Fibroblast of peridontal ligament (primary cell): ENCODE measurements around the gene PAX3.
"Not testable (repeated sequence)": the region's sequence is repeated elsewhere in the genome, so short reads cannot be mapped to it uniquely, and the experiment has no call there.

ENCODE experiments used
- DNase-seq: peaks from one replicate; pipeline ENCODE4 v3.0.0-alpha.2; 2010; ENCODE audit errors: extremely low read depth

PAX3 gene

GRCh38 chr2:222214885-222215284 lies 83.9 kb downstream of the PAX3 start:
- DNase-seq = no peak

DNA sequence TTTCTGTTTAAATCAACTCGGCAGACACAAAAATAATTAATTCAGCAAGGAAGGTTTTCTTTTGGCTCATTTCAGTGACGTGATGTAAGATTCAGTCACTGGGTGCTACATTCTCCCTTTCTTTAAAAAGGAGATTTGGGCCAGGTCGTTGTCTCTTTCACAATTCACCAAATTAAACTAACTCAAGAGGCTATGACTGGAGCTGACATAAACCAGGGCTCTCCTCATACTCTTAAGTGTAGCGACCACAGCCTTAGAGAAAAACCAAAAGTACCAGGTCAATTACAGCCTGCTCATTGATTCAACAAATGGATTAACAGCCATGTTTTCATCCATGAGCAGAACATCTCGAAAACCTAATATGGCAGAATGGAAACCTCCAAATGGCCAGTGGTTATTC lies 85.7 kb downstream of the PAX3 start:
- no peak for DNase-seq

DNA sequence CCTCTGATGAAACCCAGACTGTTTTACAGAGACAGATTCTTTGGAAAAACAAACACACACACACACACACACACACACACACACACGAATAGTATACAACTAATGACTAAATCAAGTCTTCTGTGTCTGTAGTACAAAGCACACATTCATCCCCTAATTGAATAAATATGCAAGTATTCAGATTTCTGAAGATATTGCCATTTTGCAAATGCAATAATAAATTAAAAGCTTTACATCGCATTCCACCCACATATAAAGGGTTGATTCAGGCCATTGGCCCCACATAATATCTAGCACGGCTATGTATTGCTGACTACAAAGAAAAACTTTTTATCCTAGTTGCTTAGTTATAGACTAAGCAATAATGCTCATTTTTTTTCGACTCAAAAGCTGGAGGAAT lies 86.2 kb downstream of the PAX3 start:
- no peak for DNase-seq

DNA sequence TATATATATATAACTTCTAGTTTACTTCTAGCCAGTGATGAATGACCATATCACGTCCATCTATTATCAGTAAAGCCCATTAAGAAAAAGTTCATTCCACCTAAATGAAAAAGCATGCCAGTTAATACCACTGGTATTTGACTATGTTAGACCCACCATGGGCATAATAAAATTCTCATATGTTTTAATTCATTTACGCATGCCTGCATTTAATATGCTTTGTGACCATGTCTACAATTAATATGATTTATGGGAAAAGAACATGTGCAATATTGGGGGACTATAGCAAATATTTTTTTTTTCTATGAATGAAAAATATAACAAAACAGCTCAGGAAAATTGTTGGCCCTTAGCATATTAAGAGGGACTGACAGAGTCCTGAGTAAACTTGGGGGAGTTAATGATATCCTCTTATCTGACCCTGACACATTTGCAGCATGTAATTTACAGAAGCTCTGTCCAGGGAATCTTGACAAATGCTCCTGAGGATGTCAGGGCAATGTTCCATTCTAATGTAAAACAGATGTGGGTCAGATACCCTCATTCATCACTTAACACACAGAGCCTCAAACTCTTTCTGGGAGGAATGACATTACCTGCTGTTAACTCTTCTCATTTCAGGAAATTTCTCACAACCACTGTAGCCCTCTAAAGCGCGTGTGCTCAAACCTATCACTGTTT lies 90.6 kb downstream of the PAX3 start:
- no peak for DNase-seq

DNA sequence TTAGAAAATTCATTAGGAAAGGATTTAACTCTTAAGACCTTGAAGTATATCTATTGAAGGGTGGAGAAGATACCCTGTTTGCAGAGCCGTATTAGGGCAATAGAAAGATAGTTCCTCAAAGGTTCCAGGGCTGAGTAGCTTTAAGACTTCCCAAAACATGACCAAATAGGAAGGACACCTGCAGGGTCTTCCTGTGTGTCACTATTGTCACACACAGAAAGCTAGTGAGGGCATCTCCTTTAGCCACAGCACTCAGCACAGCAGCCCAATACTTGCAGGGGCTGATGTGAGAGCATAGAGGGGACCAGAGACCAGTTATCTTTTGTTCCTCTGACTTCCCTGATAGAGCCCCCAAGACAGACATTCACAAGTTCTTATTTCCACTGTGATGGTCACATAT lies 93.7 kb downstream of the PAX3 start:
- DNase-seq = no peak

- DNase-seq = no peak
Measured at GRCh38 chr2:222203041-222203440, 95.8 kb downstream of the PAX3 start.

DNA sequence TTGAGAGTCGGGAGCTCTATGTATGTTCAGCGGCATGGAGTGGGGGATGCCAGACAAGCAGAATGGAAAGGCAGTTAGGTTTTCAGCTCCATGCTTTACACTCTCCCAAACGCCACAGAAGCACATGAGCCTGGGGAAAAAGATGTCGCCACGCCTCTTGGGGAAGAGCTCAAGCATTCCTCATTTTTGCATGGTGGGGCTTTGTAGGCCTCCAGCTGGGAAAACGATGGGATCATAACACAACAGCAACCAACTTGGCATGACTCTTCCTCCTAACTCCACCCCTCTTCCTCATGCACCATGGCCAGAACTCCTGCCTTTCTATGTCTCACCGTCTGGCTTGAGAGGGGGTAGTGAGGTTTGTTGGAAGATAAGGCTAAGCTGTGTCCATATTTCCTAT lies 102.6 kb downstream of the PAX3 start:
- DNase-seq = no peak

DNA sequence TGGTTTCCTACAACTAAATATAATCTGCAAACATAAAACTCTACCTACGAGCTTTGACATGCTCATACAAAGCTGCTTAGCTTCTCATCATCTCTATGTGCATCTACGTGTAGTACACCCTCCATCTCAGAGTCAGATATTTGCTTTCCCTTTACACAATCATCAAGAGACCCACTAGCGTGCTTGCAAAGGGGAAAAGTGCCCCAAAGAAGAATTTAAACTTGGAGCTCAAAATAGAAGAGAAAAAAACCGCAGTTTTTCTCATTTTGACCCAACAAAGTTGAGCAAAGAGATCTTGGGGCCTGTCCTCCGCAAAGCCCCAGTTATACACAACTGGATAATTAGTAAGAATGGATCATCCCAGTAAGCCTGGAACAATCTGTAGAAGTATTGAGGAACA lies 104.1 kb downstream of the PAX3 start:
- DNase-seq = no peak

- no peak for DNase-seq
Measured at GRCh38 chr2:222193328-222193983, 105.3 kb downstream of the PAX3 start.

DNA sequence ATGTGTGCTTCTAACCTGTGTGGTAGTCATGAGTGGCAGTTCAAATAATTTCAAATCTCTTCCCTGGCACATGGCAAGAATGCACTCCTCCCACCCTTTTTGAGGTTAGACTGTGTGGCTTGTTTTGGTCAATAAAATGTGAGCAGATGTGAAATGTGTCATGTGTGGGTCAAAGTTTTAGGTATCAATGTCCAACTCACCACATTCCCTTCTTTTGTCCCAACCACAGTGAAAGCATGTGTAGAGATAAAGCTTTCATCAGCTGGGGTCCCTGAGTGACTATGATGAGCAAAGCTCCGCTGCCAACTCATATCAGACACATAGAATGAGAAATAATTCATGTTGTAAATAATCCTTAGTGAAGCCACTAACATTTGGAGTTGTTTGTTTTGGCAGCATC lies 118.2 kb downstream of the PAX3 start:
- no peak for DNase-seq

- DNase-seq = no peak
Measured at GRCh38 chr2:222179592-222179991, 119.2 kb downstream of the PAX3 start.

DNA sequence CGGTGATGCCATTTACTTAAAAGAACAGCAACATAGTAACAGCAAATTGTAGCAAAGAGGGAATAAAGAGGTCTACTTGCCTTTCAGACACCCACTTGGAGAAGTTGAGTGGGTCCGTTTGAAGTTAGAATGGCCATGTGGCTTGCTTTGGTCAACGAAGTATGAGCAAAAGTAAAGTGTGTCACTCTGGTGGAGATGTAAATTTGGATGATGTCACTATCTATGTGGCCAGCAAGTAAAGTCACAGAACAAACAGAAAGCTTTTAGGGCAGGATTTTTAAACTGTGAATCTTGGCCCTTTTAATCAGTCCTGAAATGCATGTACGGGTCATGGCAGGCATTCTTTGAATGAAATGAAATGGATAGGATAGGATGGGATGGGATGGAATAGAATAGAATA lies 120.3 kb downstream of the PAX3 start:
- no peak for DNase-seq

GRCh38 chr2:222176890-222177289 lies 121.9 kb downstream of the PAX3 start:
- no peak for DNase-seq

DNA sequence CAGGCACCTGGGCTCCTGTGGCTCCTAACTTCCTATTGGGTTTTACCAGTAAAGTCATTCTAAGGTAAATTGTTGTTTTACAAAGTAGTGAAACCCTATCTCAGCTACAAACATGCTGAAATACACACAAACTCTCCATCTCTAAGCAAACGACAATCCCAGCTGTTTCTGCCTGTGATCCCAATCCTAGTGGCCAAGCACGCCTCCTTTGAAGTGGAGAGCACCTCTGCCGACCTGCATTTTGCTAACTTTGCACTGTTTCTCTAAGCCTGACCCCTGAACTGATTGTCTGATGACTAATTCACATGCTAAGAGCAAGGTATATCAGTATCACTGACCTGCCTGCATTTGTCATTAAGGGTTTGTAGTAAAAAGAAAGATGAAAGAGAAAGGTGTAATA lies 124.3 kb downstream of the PAX3 start:
- DNase-seq = no peak

DNA sequence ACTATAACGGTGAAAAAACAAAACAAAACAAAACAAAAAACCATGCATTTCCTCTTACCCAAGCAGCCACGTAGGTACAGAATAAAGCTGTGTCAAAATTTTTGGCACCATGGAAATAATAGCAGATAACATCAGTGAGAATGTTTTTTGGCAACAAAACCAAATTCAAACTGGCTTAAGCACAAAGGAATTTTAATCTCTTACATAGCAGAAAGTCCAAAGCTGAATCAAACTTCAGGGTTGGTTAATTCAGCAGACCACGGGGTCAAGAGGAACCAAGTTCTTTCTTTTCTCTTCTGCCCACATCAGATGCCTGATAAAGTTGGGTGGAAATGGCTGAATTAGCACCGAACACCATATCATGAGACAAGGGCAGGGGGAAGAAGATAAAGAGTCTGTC lies 129.5 kb downstream of the PAX3 start:
- no peak for DNase-seq

- no peak for DNase-seq
Measured at GRCh38 chr2:222167762-222168161, 131.0 kb downstream of the PAX3 start.

DNA sequence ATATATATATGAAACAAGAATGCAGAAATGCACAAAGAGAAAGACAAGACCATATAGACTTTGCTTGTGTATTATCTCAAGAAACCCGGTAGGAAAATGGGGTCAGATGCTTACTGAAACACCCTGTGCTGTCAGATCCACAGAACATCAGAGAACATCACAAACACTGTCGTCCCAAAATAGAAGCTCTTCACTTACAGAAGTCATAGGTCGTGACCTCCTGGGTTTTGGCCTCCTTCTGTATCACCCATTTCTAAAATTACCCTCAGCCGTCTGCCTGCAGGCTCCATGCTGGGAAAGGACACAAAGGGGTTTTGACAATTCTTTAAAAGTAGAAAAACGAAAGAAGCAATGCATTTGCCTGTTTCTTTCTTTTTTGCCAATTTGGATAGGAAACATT lies 137.9 kb downstream of the PAX3 start:
- no peak for DNase-seq

DNA sequence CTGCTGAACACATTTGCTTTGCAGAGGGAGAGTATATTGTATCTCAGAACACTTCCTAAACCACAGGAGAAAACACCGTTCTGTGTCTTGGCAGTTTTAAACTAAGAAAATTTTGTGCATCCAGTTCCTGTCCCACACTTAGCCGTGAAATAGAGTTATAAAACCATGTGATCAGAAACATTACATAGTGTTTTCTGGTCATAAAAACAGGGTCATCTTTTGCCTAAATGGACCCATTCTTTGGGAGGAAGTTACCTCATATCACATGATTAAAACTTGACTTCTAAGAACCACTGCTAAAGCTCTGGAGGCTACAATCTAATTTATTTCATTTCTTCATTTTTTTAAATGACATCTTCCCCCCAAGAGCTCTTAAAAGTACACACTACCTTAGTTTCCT lies 138.7 kb downstream of the PAX3 start:
- DNase-seq = no peak

GRCh38 chr2:222159221-222159620 lies 139.6 kb downstream of the PAX3 start:
- no peak for DNase-seq

- not testable (repeated sequence) for DNase-seq
Measured at GRCh38 chr2:222155003-222155664, 143.7 kb downstream of the PAX3 start.
